ENCODE measurements around the gene CXCL6. TPM values are rescaled to one million over a fixed set of nuclear protein-coding genes. Genes with fewer than 3 reads are reported as not detected.

Gene CXCL6
- polyA plus RNA-seq, 4 donors: 0.49 to 5.9 (median 1.6) TPM; not detected in 1

GRCh38 chr4:73874386-73874785 lies 37.9 kb downstream of the CXCL6 start:
- no peak for DNase-seq
- H3K36me3 ChIP-seq (ENCODE audit: control insufficient read depth in 3 of 3, insufficient read depth in 2 of 3, low read depth in 1 of 3, low read length in 3 of 3): no peaks in the 10 kb centered on the region
- WGBS, 3 donors: 87 to 88% (median 88%) methylated on average over 2 of the region's 2 CpGs
- H3K27me3 ChIP-seq (ENCODE audit: control insufficient read depth in 3 of 3, insufficient read depth in 3 of 3, low read length in 3 of 3): no peaks in the 10 kb centered on the region
- H3K9me3 ChIP-seq (ENCODE audit: control insufficient read depth in 2 of 2, insufficient read depth in 1 of 2, low read depth in 1 of 2, low read length in 1 of 2): no peaks in the 10 kb centered on the region
- no peak for FAIRE-seq
- H3K4me1 ChIP-seq (ENCODE audit: control insufficient read depth in 3 of 3, insufficient read depth in 2 of 3, low read depth in 1 of 3, low read length in 2 of 3): peaks cover 0 to 6% (median 0%) of the 10 kb centered on the region in 3 donors
- no peak overlapping the region for H3K27ac ChIP-seq (ENCODE audit: low read depth in 1 of 3, low read length in 2 of 3)
- H3K4me3 ChIP-seq (ENCODE audit: low read depth in 1 of 3, low read length in 3 of 3): no peak overlapping the region

GRCh38 chr4:73875401-73875800 lies 38.9 kb downstream of the CXCL6 start:
- no peak overlapping the region for H3K27ac ChIP-seq (ENCODE audit: low read depth in 1 of 3, low read length in 2 of 3)
- H3K4me3 ChIP-seq (ENCODE audit: low read depth in 1 of 3, low read length in 3 of 3): no peak overlapping the region
- H3K27me3 ChIP-seq (ENCODE audit: control insufficient read depth in 3 of 3, insufficient read depth in 3 of 3, low read length in 3 of 3): no peaks in the 10 kb centered on the region
- no peaks in the 10 kb centered on the region for H3K4me1 ChIP-seq (ENCODE audit: control insufficient read depth in 3 of 3, insufficient read depth in 2 of 3, low read depth in 1 of 3, low read length in 2 of 3)
- FAIRE-seq (no peak), DNase-seq (no peak)
- H3K9me3 ChIP-seq (ENCODE audit: control insufficient read depth in 2 of 2, insufficient read depth in 1 of 2, low read depth in 1 of 2, low read length in 1 of 2): no peaks in the 10 kb centered on the region
- no peaks in the 10 kb centered on the region for H3K36me3 ChIP-seq (ENCODE audit: control insufficient read depth in 3 of 3, insufficient read depth in 2 of 3, low read depth in 1 of 3, low read length in 3 of 3)
- 69 to 95% (median 86%) methylated on average over 1 of the region's 1 CpG for WGBS, 3 donors

- no peaks in the 10 kb centered on the region for H3K4me1 ChIP-seq (ENCODE audit: control insufficient read depth in 3 of 3, insufficient read depth in 2 of 3, low read depth in 1 of 3, low read length in 2 of 3)
- FAIRE-seq (no peak), DNase-seq (no peak)
- H3K27me3 ChIP-seq (ENCODE audit: control insufficient read depth in 3 of 3, insufficient read depth in 3 of 3, low read length in 3 of 3): no peaks in the 10 kb centered on the region
- H3K9me3 ChIP-seq (ENCODE audit: control insufficient read depth in 2 of 2, insufficient read depth in 1 of 2, low read depth in 1 of 2, low read length in 1 of 2): no peaks in the 10 kb centered on the region
- no peaks in the 10 kb centered on the region for H3K36me3 ChIP-seq (ENCODE audit: control insufficient read depth in 3 of 3, insufficient read depth in 2 of 3, low read depth in 1 of 3, low read length in 3 of 3)
- no peak overlapping the region for H3K4me3 ChIP-seq (ENCODE audit: low read depth in 1 of 3, low read length in 3 of 3)
- no peak overlapping the region for H3K27ac ChIP-seq (ENCODE audit: low read depth in 1 of 3, low read length in 2 of 3)
- WGBS, 3 donors: 62 to 84% (median 67%) methylated on average over 1 of the region's 1 CpG
Measured at GRCh38 chr4:73883306-73883705, 46.8 kb downstream of the CXCL6 start.

GRCh38 chr4:73885574-73886267 lies 49.2 kb downstream of the CXCL6 start:
- Histone ChIP-seq H3K36me3 (ENCODE audit: control insufficient read depth in 3 of 3, insufficient read depth in 2 of 3, low read depth in 1 of 3, low read length in 3 of 3) (no peaks in the 10 kb centered on the region), H3K9me3 (ENCODE audit: control insufficient read depth in 2 of 2, insufficient read depth in 1 of 2, low read depth in 1 of 2, low read length in 1 of 2) (no peaks in the 10 kb centered on the region), H3K4me1 (ENCODE audit: control insufficient read depth in 3 of 3, insufficient read depth in 2 of 3, low read depth in 1 of 3, low read length in 2 of 3) (no peaks in the 10 kb centered on the region), H3K4me3 (ENCODE audit: low read depth in 1 of 3, low read length in 3 of 3) (no peak overlapping the region), H3K27me3 (ENCODE audit: control insufficient read depth in 3 of 3, insufficient read depth in 3 of 3, low read length in 3 of 3) (no peaks in the 10 kb centered on the region), H3K27ac (ENCODE audit: low read depth in 1 of 3, low read length in 2 of 3) (no peak overlapping the region)
- FAIRE-seq (no peak), DNase-seq (no peak)
- WGBS, 3 donors: 66 to 80% (median 77%) methylated on average over 4 of the region's 4 CpGs

Other genes starting within 250 kb of the CXCL6 start
- 10 to 100 TPM in 3 of 4 donors, 1 to 10 TPM in 1; 4.1 to 18.2 (median 15.5) TPM for gene RASSF6, start 216.2 kb upstream of the CXCL6 start, polyA plus RNA-seq
- gene CXCL8, start 96.1 kb upstream of the CXCL6 start, polyA plus RNA-seq: 1 to 10 TPM in 3 of 4 donors, under 1 TPM in 1; 0.59 to 8.6 (median 2.3) TPM
- gene PF4V1, start 16.6 kb downstream of the CXCL6 start, polyA plus RNA-seq: under 1 TPM in 1 of 4 donors, not detected in 3; 0.32 TPM
- gene CXCL1, start 32.7 kb downstream of the CXCL6 start, polyA plus RNA-seq: 10 to 100 TPM in 2 of 4 donors, 1 to 10 TPM in 2; 2.9 to 13.8 (median 10.1) TPM
- gene PF4, start 145.3 kb downstream of the CXCL6 start, polyA plus RNA-seq: under 1 TPM in 2 of 4 donors, not detected in 2; 0.68 to 0.73 TPM
- gene PPBP, start 151.5 kb downstream of the CXCL6 start, polyA plus RNA-seq: 1 to 10 TPM in 1 of 4 donors, not detected in 3; 1.5 TPM
- 1 to 10 TPM in 1 of 4 donors, under 1 TPM in 1, not detected in 2; 0.74 to 1.8 TPM for gene CXCL5, start 162.0 kb downstream of the CXCL6 start, polyA plus RNA-seq
- gene CXCL3, start 202.0 kb downstream of the CXCL6 start, polyA plus RNA-seq: 1 to 10 TPM in 2 of 4 donors, under 1 TPM in 1, not detected in 1; 0.89 to 5.6 (median 4.9) TPM

Measured in small intestine (tissue), 7 donors.